Stimulated activated CD8-positive, alpha-beta memory T cell treated with anti-CD3 and anti-CD28 coated beads, Interleukin-2, amount 100 ng/mL, for 48 hours (primary cell): ENCODE measurements around the gene ADRA2B.
"Not testable (repeated sequence)": the region's sequence is repeated elsewhere in the genome, so short reads cannot be mapped to it uniquely, and the experiment has no call there.

Experiments
- DNase-seq, 2 donors: peaks; one replicate each; pipeline ENCODE4 v3.0.0-alpha.2; 2020; ENCODE audit warnings: low read depth in 2 of 2

Gene ADRA2B

DNA sequence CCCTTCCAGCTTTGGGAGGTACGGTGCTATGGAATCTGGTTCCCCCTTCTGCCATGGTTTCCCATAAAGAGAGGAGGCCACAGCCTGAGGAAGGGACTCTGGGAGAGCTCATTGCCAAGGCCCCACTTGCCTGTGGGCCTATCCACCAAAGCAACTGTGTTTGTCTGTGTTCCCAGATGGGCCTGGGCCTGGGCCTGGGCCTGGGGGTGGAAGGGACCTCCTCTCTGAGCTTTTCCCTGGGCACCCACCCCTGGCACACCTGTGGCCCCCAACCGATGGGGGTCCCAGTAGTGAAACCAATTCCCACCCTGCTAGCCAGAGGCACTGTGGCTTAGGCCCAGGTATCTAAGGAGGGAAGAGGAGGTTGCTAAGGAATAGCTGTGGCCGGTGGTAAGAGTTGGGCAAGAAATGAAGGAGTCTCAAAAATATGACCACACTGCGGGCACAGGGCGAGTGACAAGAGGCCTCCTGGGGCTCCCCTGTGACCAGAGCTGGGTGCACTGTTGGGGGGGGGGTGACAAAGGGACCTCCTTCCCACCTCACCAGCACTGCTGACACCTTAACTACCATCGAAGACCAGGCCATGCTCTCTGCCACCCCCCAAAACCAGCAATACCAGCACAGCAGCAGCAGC lies 33.8 kb upstream of the ADRA2B start:
- no peak for DNase-seq

DNA sequence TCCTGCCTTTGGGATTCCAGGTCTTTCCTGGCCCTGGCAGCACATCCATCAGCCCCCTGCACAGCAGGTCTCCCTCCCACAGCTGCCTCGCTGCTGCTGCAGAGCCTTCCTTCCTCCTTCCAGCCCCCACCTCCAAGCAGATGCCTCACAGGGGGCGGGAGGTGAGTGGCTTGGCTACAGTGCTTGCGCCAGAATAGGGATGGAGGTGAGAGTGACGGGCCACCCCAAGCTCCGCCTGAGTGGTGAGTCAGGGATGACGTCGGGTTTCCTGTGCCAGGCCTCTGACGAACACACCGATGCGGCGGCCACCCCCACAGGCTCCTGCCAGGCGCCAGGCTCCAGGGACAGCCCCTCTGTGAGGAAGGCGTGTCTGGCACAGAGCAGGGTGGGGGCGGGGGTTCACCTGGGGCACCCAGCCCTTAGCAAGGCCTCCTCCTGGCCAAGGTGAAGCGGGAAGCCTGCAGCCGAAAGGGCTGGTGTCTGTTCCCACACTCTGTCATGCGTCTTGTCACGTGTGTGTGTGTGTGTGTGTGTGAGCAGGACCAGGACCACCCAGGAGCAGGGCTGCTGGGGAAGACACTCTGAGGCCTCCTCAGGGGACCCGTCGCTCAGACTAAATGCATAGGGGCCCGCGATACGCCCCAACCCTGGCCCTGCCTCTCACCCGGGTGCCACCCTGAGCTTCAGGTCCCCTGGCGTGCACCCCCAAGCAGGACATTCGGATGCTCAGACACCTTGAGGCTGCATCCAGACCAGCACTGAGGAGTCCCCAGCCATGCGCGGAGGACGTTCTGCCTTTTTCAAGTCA lies 32.2 kb upstream of the ADRA2B start:
- peak; percentile 94 to 96 for DNase-seq

DNA sequence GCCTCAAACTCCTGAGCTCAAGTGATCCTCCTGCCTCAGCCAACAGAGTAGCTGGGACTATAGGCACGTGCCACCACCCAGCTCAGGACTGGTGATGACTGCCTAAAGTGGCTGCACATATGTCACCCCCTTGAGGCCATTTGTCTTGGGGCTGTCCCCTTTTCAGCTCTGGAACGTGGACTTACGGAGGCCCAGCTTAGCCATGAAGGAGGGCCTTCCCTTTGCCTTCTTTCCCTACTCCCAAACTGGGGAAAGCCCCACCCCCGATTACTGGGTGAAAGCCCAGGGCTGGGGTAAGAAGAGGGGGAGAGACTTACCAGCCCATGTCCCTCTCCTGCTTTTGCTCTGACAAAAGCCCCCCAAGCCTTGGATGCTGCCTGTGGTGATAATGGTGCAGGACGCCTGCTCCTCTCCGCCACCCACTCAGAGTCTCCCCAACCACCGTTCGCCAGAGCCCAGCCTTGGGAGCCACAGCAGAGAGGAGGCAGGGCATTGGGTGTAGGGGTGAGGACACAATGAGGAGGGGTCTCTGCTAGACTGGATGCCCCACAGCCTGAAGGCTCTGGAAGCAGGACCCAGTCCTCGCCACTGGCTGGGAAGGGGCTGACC lies 31.3 kb upstream of the ADRA2B start:
- no peak for DNase-seq

DNA sequence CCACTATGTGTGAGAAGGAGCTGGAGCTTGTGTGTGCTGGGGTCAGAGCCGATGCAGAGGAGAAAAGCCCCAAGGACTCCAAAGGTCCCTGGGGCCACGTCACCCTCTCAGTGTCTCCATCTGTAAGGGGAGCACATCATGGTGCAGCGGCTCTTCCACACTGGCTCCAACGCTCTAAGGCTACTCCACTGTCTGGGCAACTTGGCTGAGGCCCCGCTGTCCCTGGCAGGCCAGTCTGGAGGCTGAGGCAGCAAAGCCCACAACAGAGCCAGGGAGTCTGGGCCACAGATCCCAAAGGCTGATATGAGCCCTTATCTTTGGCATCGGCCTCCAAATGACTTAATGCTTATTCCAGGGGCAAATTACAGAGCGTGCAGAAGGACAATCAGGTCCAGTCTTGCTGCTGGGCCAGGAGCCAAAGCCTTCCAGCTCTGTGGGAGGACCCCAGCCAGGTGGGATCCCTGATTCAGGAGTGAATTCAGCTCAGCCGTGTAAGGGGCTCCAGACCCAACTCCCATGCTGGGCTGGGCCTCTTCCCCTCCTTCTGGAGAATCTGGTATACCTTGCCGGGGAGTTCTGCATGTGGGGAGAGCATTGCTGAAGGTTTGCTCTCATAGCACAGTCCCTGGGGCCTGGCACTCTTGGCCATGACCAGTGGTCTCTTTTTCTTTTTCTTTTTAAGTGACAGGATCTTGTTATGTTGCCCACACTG lies 30.7 kb upstream of the ADRA2B start:
- DNase-seq: no peak

DNA sequence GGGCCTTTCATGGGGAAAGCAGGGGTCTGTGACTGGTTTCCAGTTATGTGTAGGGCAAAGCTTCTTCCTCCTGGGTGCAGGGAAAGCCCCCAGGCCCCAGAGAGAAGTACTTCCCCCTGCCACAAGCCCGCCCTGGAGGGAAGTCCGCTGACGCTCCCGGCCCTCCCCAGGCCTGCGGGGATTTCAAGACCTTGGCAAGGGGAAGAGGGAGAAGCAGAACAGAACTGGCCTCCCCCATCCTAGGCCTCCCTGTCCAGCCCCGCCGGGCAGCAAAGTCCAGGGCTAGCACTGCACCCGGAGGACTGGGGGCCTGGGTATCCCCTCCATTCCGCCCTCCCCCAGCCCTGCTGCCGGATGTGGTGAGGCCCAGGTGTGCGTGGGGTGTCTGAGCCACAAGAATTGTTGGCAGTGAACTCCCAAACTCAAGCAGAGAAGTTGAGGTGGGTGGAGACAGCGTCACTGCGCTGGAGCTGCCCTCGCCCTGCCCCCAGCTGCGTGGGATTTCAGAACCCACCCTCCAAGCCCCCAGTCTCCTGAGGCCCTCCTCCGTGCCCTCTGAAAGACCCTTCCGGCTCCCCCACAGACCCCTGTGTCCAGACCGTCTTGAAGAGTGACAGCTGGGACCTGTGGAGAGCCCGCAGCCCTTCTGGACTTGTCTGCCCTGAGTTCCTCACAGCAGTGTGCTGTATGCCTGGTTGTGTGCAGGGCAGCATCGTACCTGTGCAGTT lies 29.9 kb upstream of the ADRA2B start:
- peak; percentile 85 for DNase-seq

DNA sequence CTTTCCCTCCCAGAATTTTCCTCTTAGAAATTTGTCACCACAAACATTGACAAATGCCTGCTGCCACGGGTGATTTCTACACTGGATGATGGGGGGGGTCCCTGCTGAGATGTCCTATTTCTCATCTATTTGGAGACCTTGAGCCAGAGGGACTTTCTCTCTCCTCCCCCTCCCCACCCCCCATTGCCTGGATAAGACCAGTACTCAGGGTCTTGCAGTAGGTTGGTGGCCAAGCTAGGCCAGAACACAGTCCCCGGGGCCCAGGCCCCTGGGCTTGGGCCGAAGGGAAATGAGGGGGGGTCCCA lies 29.4 kb upstream of the ADRA2B start:
- no peak for DNase-seq

DNA sequence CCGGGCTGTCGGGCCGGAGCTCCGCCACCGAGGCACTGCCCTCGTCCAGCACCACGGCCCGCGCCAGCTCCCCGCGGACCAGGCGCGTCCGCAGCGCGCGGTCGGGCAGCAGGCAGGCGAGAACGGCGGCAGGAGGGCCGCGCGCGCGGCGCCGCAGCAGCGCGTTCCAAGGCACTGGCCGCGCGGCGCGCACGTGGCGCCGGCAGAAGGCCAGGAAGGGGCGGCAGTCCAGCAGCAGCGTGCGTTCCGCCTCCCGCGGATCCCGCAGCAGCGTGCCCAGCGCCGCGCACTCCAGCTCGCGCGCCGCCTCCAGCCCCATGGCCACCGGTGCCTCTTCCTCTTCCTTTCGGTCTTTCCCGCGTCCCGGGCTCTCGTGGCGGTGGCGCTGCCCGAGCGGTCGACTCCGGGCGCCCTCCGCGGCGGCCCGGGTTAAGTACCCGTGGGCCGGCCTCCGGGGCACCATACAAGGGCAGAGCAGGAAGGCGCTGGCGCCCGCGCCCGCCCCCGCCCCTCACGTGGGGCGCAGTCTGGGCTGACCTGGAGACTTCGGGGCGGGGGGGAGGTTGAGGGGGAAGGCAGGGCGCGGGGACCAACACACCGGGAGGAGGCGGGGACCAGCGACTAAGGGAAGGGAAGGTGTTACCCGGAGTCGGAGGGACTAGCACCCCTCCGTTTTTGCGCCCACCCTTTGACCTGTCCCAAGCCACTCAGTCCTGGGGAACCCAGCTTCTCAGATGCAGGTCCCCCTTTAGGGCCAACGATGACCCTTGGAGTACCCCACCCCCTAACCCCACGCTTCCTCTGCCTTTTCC lies 28.9 kb upstream of the ADRA2B start, which contains the start of gene DUSP2:
Gene DUSP2 (minus strand): TSS at position 405 of the 812 bp plus-strand sequence. CDS start 86 bp downstream, at position 319.
- DNase-seq: peak; percentile 85 to 90

DNA sequence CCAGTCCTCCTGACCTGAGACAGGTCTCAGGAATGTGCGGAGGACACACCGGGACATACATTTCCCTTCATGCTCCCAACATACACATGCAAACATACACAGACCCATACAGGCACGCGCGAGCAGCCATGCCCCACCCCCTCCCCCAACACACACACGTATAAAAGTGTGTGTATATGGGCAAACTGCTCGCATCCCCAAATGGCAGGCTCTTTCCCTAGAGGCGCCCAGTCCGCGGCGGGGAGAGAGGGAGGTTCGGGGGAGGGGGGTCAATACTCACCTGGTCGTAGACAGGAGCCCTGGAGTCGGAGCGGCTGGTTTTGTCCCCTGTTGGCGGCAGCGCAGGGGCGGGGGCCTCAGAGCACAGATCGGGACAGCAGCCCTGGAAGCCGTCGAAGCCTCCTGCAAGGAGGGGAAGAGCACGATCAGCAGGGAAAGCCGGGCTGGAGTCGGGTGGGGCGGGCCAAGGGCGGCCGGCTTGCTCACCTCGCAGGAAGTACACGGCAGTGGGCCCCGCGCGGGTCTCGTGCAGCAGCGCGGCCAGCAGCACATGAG lies 28.2 kb upstream of the ADRA2B start:
- no peak for DNase-seq

DNA sequence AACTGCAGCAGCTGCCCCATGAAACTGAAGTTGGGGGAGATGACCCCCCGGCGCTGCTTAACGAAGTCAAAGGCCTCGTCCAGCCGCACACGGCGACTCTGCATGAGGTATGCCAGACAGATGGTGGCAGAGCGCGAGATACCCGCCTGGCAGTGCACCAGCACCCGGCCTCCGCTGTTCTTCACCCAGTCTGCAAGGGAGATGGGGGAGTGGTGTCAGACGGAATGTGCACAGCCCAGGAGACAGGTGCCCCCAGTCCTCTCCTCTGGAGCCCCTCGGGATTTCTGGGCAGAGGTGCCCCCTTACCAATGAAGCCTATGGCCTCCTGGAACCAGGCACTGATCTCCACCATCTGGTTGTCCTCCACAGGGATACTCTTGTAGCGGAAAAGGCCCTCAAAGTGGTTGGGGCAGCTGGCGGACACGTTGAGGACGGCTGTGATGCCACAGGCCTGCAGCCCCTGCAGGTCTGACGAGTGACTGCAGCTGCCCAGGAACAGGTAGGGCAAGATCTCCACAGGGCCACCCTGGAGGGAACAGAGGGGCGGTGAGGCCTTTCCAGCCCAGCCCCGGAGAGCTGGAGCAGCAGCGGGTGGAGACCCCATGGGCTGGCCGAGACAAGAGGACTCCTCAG lies 27.6 kb upstream of the ADRA2B start:
- DNase-seq: no peak

DNA sequence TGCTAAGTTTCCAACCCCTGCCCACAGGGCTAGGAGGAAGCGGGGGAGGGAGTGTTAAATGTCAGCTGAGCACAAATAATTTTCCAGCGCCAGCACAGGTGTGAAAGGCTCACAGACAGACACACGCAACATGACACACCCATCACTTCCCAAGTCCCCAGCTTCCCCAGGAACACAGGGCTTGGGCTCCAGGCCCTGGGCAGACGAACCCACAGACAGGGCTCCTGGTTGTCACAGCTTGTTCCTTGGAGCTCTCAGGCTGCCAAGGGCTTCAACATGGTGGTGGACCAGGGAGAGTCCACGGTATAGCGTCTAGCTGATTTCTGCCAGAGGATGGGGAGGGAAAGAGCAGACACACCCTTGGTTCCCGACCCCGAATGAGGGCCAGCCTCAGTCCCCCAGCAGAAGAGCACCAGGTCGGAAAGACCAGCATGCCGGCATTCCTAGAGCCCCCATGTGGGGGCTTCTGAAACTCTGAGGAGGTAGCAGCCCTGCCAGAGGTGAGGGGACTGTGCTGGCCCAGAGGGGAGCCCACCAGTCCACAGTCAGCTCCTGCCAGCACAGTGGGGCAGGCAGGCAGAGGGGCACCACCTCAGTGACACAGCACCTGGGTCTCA lies 27.0 kb upstream of the ADRA2B start:
- no peak for DNase-seq

DNA sequence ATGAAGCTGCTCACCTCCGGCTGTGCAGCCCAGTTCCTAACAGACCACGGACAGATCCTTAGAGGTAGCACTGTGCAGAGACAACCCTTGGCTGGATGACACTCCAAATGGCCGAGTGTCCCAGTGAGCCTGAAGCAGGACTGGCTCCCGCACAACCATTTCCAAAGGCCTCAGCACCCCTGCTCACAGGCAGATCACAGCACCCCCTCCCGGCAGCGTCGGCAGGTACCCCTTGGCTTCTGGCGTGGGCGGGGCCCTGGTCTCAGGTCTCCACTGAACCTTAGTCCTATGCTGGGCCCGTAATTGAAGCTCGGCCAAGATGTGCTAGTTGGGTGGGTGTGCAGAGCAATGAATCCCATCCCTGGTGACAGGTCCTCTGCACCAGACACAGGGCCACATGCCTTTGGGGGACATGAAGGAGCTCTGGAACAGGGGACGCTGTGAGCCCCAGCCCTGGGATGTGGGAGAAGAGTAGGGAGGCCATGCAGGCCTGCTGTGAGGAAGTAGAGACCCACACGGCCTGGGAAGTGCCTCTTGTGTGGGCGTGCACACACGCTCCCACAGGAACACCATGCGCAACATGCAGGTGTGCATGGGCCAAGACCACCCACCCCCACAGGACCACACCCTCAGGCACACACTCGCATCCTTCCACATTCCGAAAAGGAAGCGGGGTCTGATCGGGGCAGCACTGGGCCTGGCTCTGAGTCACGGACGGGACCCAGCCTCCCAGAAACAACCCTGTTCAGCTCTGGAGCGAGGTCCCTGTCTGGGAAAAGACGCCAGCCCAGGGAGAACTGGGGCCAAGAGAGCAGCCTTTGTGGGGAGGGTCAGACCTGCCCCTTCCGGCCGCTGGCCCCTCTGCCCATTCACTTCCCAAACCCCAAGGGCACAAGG lies 26.1 kb upstream of the ADRA2B start:
- peak; percentile 78 to 80 for DNase-seq

DNA sequence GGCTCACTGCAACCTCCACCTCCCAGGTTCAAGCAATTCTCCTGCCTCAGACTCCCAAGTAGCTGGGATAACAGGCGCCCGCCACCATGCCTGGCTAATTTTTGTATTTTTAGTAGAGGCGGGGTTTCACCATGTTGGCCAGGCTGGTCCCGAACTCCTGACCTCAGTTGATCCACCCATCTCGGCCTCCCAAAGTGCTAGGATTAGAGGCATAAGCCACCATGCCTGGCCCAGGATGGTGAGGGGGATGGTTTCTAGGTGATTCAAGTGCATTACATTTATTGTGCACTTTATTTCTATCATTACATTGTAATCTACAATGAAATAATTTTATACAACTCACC lies 25.2 kb upstream of the ADRA2B start:
- not testable (repeated sequence) for DNase-seq

DNA sequence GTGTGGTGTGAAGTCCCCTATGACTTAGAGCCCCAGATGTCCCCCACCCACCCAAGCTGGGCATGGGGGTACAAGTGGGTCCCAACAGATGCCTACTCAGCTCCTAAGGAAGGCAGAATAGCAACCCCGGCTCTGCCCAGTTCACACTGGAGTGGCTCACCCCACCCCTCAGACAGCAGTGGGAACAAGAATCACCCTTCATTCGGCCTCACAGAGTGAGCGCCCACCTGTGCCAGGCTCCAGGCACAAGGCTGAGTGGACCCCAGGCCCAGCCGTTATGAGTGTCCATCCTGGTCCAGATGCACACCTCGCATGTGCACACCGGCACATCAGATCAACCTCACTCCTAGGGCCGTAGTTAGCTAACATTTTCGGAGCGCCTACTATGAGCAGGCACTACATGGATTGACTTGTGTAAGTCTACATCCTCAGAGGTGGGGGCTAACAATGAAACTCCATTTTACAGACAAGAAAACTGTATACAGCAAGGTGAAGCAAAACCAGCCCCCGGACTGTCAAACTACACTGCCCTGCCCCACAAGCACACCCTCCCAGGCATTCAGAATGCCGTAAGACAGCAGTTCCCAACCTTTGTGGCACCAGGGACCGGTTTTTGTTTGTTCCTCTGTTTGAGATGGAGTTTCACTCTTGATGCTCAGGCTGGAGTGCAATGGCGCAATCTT lies 24.7 kb upstream of the ADRA2B start:
- no peak for DNase-seq

DNA sequence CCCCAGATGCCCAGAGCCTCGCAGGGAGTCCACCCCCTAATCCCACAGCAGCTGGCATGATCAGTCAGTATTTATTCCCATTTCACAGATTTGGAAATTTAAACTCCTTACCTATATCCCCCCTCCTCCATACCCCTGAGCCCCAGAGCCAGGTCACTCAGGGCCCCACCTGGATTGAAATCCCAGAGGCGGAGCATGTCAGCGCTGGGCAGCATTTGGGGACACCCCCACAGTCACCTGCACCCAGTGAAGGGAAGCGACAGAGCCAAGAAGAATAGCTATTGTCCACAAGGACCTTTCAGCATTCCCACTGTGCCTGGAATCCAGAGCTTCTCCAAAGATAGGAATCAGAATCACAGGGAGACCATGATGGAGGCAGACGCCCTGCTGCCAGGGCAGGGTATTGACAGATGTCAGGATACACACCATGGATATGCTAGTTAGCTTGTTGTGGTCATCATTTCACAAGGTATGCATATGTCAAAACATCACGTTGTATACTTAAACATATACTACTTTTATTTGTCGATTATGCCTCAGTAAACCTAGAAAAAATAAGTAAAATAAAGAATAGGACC lies 22.9 kb upstream of the ADRA2B start:
- DNase-seq: no peak

DNA sequence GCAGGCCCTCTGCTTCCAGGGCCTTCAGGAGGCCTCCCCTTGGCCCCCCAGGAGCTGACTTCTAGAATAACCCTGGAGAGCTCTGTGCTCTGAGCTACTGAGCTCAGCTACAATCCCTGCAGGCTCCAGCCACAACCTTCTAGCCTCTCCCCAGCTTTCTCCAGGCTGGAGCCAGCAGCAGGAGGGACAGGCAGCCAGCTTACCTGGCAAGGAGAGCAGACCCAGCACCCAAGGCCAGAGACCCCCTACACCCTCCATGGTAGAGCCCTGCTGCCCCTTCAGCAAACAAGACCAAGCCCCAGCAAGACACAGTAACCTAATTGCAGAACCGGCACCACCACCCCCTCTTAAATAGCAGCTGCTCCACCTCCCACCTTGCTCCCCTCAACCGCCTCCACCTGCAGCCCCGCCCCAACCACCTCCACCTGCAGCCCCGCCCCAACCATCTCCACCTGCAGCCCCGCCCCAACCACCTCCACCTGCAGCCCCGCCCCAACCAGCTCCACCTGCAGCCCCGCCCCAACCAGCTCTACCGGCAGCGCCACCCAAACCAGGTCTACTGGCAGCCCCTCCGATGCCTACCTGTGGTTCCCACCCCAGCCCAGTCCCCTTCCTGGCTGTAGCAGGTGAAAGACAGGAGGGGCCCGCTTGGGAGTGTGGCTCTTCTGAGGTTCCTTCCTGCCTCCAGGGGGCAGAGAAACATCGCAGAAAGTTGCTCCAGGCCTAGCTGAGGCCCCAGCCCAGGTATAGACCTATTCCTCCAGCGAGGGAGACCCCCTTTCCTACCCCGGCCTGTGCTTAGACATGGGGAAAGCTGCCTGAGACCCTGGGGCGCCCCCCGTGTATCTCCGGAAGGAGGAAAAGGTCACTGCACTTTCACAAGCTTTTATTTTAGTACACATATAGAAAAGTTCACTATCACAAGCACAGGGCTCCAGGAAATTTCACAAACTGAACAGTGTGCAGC lies 22.1 kb upstream of the ADRA2B start, which contains the start of gene ASTL:
Gene ASTL (minus strand): TSS at position 324 of the 967 bp plus-strand sequence. CDS start 66 bp downstream, at position 258.
- no peak for DNase-seq
